DOHH2 (cell line): Measurements from ENCODE around the gene ATXN2.

Experiments used
- H3F3A ChIP-seq: fragments of 200-600 bp; sonication (generic), shearing (Covaris generic); 2 replicates; pipeline ENCODE4 v1.6.0; 2016; ENCODE audit warnings: antibody characterized with exemption, mild to moderate bottlenecking; ENCODE audit not compliant: control insufficient read depth, insufficient read depth
- H3K27ac ChIP-seq: fragments of 200-600 bp; sonication (generic); 2 replicates; pipeline ENCODE4 v1.5.1; 2014; ENCODE audit warnings: low read depth, mild to moderate bottlenecking, low read length, moderate library complexity
- H3K27me3 ChIP-seq: fragments of 200-600 bp; sonication (generic); 2 replicates; pipeline ENCODE4 v1.6.1; 2014; ENCODE audit warnings: mild to moderate bottlenecking, low read length, mixed read lengths; ENCODE audit not compliant: control insufficient read depth
- H3K36me3 ChIP-seq: fragments of 200-600 bp; sonication (generic); 2 replicates; pipeline ENCODE4 v1.6.1; 2014; ENCODE audit warnings: mild to moderate bottlenecking, low read length, moderate library complexity, mixed read lengths; ENCODE audit not compliant: control insufficient read depth
- H3K4me1 ChIP-seq: fragments of 200-600 bp; sonication (generic); 2 replicates; pipeline ENCODE4 v1.6.1; 2014; ENCODE audit warnings: mild to moderate bottlenecking, low read length, mixed read lengths; ENCODE audit not compliant: control insufficient read depth
- H3K4me2 ChIP-seq: fragments of 200-600 bp; sonication (generic); 2 replicates; pipeline ENCODE4 v1.6.0; 2014; ENCODE audit warnings: mild to moderate bottlenecking, low read length, moderate library complexity
- H3K4me3 ChIP-seq: fragments of 200-600 bp; sonication (generic); 2 replicates; pipeline ENCODE4 v1.5.1; 2014; ENCODE audit warnings: mild to moderate bottlenecking, low read length, mixed read lengths
- H3K79me2 ChIP-seq: fragments of 200-600 bp; sonication (generic); 2 replicates; pipeline ENCODE4 v1.6.1; 2014; ENCODE audit warnings: mild to moderate bottlenecking, low read length, mixed read lengths; ENCODE audit not compliant: control insufficient read depth
- H3K9me2 ChIP-seq: fragments of 200-600 bp; sonication (generic); replicated peaks from 2 replicates; pipeline ENCODE4 v1.6.1; 2014; ENCODE audit warnings: mild to moderate bottlenecking, low read length, mixed read lengths; ENCODE audit not compliant: control insufficient read depth
- H3K9me3 ChIP-seq: fragments of 200-600 bp; sonication (generic); 2 replicates; pipeline ENCODE4 v1.6.1; 2014; ENCODE audit warnings: antibody characterized with exemption, low read length, mixed read lengths; ENCODE audit not compliant: control insufficient read depth, insufficient read depth
- H4K20me1 ChIP-seq: fragments of 200-600 bp; sonication (generic); 2 replicates; pipeline ENCODE4 v1.6.0; 2014; ENCODE audit warnings: low read depth, mild to moderate bottlenecking, antibody characterized with exemption, low read length, moderate library complexity; ENCODE audit not compliant: control insufficient read depth, insufficient read depth
- CTCF ChIP-seq: fragments of 200-600 bp; sonication (generic); IDR thresholded peaks from one replicate; pipeline ENCODE4 v1.5.1; 2014; ENCODE audit warnings: antibody characterized with exemption, mild to moderate bottlenecking, low read depth, low read length; ENCODE audit not compliant: poor library complexity, severe bottlenecking
- EZH2phosphoT487 ChIP-seq: fragments of 200-600 bp; sonication (generic); IDR thresholded peaks from 2 replicates; pipeline ENCODE4 v1.6.1; 2017; ENCODE audit warnings: borderline replicate concordance, mild to moderate bottlenecking, antibody characterized with exemption, low read length, moderate library complexity, mixed read lengths

ATXN2 gene

GRCh38 chr12:111457577-111457976 is 141.5 kb downstream of the ATXN2 start:
- H3K4me1 ChIP-seq, result peaks cover 6% of the 10 kb centered on the region

GRCh38 chr12:111457071-111457470 is 142.0 kb downstream of the ATXN2 start:
- H3K27ac ChIP-seq, result no peak overlapping the region
- no peaks in the 10 kb centered on the region for H4K20me1 ChIP-seq
- no peaks in the 10 kb centered on the region for H3K79me2 ChIP-seq
- H3K9me2 ChIP-seq, result no peaks in the 10 kb centered on the region
- H3K27me3 ChIP-seq, result no peaks in the 10 kb centered on the region
- H3K4me3 ChIP-seq, result no peak overlapping the region
- H3K4me2 ChIP-seq, result no peak overlapping the region
- H3K4me1 ChIP-seq, result peaks cover 1% of the 10 kb centered on the region
- peaks cover 11% of the 10 kb centered on the region for H3F3A ChIP-seq
- H3K36me3 ChIP-seq, result peaks cover 49% of the 10 kb centered on the region
- TF ChIP-seq CTCF (no peak), EZH2phosphoT487 (no peak)
- H3K9me3 ChIP-seq, result no peaks in the 10 kb centered on the region

More at GRCh38 chr12:111457577-111457976, 141.5 kb downstream of the ATXN2 start:
- Histone ChIP-seq H3K9me2 (no peaks in the 10 kb centered on the region), H3K27ac (no peak overlapping the region), H3K27me3 (no peaks in the 10 kb centered on the region), H3K9me3 (no peaks in the 10 kb centered on the region), H3F3A (peaks cover 10% of the 10 kb centered on the region), H3K79me2 (no peaks in the 10 kb centered on the region), H3K4me2 (no peak overlapping the region), H3K4me3 (no peak overlapping the region), H4K20me1 (no peaks in the 10 kb centered on the region), H3K36me3 (peaks cover 49% of the 10 kb centered on the region)
- no peak for TF ChIP-seq CTCF
- TF ChIP-seq EZH2phosphoT487, result no peak

- Histone ChIP-seq H3F3A (peaks cover 18% of the 10 kb centered on the region), H3K36me3 (peaks cover 59% of the 10 kb centered on the region), H3K4me1 (no peaks in the 10 kb centered on the region)
Measured at GRCh38 chr12:111455448-111456320, 143.4 kb downstream of the ATXN2 start.

More at GRCh38 chr12:111455448-111456320, 143.4 kb downstream of the ATXN2 start:
- H3K27ac ChIP-seq, result no peak overlapping the region
- no peak overlapping the region for H3K4me3 ChIP-seq
- no peaks in the 10 kb centered on the region for H3K27me3 ChIP-seq
- no peak overlapping the region for H3K4me2 ChIP-seq
- H4K20me1 ChIP-seq, result peaks cover 5% of the 10 kb centered on the region; the same call in 1 of the 2 replicates
- no peaks in the 10 kb centered on the region for H3K9me3 ChIP-seq
- H3K79me2 ChIP-seq, result no peaks in the 10 kb centered on the region
- no peaks in the 10 kb centered on the region for H3K9me2 ChIP-seq
- TF ChIP-seq CTCF (no peak), EZH2phosphoT487 (no peak)
